NCI-H1417 treated with DMSO at 0.1 percent for 48 hours (cell line): ENCODE results near the gene FEM1A.
"Not testable (repeated sequence)": the region's sequence is repeated elsewhere in the genome, so short reads cannot be mapped to it uniquely, and the experiment has no call there.

ENCODE experiments used
- DNase-seq: peaks from one replicate; lab custom pipeline; 2025; lab: John Stamatoyannopoulos, UW

Gene FEM1A

GRCh38 chr19:4814625-4815425, 23.3 kb downstream of the FEM1A start:
- no peak for DNase-seq

GRCh38 chr19:4815426-4816201, 24.1 kb downstream of the FEM1A start:
- peak; percentile 48 for DNase-seq

- no peak for DNase-seq
Observed at GRCh38 chr19:4816202-4816949, 24.8 kb downstream of the FEM1A start.

GRCh38 chr19:4816950-4817278, 25.4 kb downstream of the FEM1A start:
- no peak for DNase-seq

GRCh38 chr19:4817467-4818277, 26.1 kb downstream of the FEM1A start:
- DNase-seq, result no peak

- no peak for DNase-seq
Observed at GRCh38 chr19:4821265-4821664, 29.7 kb downstream of the FEM1A start.

- DNase-seq, result not testable (repeated sequence)
Observed at GRCh38 chr19:4822354-4822753, 30.8 kb downstream of the FEM1A start.

- DNase-seq, result no peak
Observed at GRCh38 chr19:4823577-4823976, 32.0 kb downstream of the FEM1A start.

- DNase-seq, result no peak
Observed at GRCh38 chr19:4829001-4829712, 37.6 kb downstream of the FEM1A start.

GRCh38 chr19:4830332-4830731, 38.8 kb downstream of the FEM1A start:
- no peak for DNase-seq

- no peak for DNase-seq
Observed at GRCh38 chr19:4830768-4831265, 39.3 kb downstream of the FEM1A start.

- no peak for DNase-seq
Observed at GRCh38 chr19:4831304-4831978, 39.9 kb downstream of the FEM1A start, which contains the start of gene TICAM1. Gene TICAM1, minus strand, starts transcription at chr19:4831712. Its CDS starts 13,335 bp downstream, at chr19:4818377.

GRCh38 chr19:4831979-4832340, 40.4 kb downstream of the FEM1A start:
- not testable (repeated sequence) for DNase-seq

GRCh38 chr19:4832776-4833175, 41.2 kb downstream of the FEM1A start:
- DNase-seq, result no peak

- DNase-seq, result no peak
Observed at GRCh38 chr19:4839192-4839591, 47.7 kb downstream of the FEM1A start.

GRCh38 chr19:4843647-4843965, 52.1 kb downstream of the FEM1A start:
- DNase-seq, result no peak

GRCh38 chr19:4844348-4845179, 53.0 kb downstream of the FEM1A start:
- DNase-seq, result no peak

GRCh38 chr19:4845975-4846374, 54.4 kb downstream of the FEM1A start:
- DNase-seq, result not testable (repeated sequence)

- no peak for DNase-seq
Observed at GRCh38 chr19:4847190-4847973, 55.8 kb downstream of the FEM1A start.
